ENCODE results near the gene MRPS22. TPM values are rescaled to one million over a fixed set of nuclear protein-coding genes. Genes with fewer than 3 reads are reported as not detected.

Gene MRPS22
- total RNA-seq, 4 donors from 2014 or later, result 50.2 to 73.2 (median 62.3) TPM

GRCh38 chr3:139340784-139341183, 3.0 kb upstream of the MRPS22 start:
- intact Hi-C loops (cut with DNase I), result no loop called here
- Histone ChIP-seq H3K9me3 (no peaks in the 10 kb centered on the region), H3K27me3 (peaks cover 0 to 17% (median 0%) of the 10 kb centered on the region in 4 donors), H3K36me3 (no peaks in the 10 kb centered on the region), H3K4me1 (peaks cover 12 to 15% (median 14%) of the 10 kb centered on the region in 3 donors), H3K27ac (no peak overlapping the region), H3K4me3 (no peak overlapping the region)
- no peak for TF ChIP-seq POLR2A (IDR thresholded peaks at IDR 0.05)
- no peak for TF ChIP-seq CTCF (IDR thresholded peaks at IDR 0.05)
- DNase-seq, result no peak

GRCh38 chr3:139342054-139342453, 1.8 kb upstream of the MRPS22 start:
- Histone ChIP-seq H3K27ac (no peak overlapping the region), H3K4me1 (peaks cover 19 to 28% (median 22%) of the 10 kb centered on the region in 3 donors), H3K27me3 (peaks cover 0 to 17% (median 0%) of the 10 kb centered on the region in 4 donors), H3K4me3 (no peak overlapping the region), H3K9me3 (no peaks in the 10 kb centered on the region), H3K36me3 (peaks cover 0 to 3% (median 0%) of the 10 kb centered on the region in 3 donors)
- TF ChIP-seq CTCF (IDR thresholded peaks at IDR 0.05) (no peak), POLR2A (IDR thresholded peaks at IDR 0.05) (no peak)
- DNase-seq, result no peak
- intact Hi-C loops (cut with DNase I), result no loop called here

- Histone ChIP-seq H3K36me3 (peaks cover 0 to 50% (median 14%) of the 10 kb centered on the region in 3 donors), H3K4me1 (peaks cover 19 to 34% (median 22%) of the 10 kb centered on the region in 3 donors), H3K9me3 (no peaks in the 10 kb centered on the region), H3K27me3 (no peaks in the 10 kb centered on the region), H3K27ac (no peak overlapping the region), H3K4me3 (no peak overlapping the region)
- intact Hi-C loops (cut with DNase I), result no loop called here
- TF ChIP-seq POLR2A (IDR thresholded peaks at IDR 0.05) (no peak), CTCF (IDR thresholded peaks at IDR 0.05) (no peak)
- no peak for DNase-seq
- 44 to 65% methylated on average over 2 of the region's 2 CpGs for WGBS, 2 donors
Measured at GRCh38 chr3:139346771-139347170, 3.0 kb downstream of the MRPS22 start.

GRCh38 chr3:139353920-139354556, 10.2 kb downstream of the MRPS22 start:
- 75 to 81% methylated on average over 3 of the region's 3 CpGs for WGBS, 2 donors
- no peaks in the 10 kb centered on the region for H3K27me3 ChIP-seq
- intact Hi-C loops (cut with DNase I), result no loop called here
- no peak overlapping the region for H3K4me3 ChIP-seq
- DNase-seq, result no peak
- TF ChIP-seq POLR2A (IDR thresholded peaks at IDR 0.05) (no peak), CTCF (IDR thresholded peaks at IDR 0.05) (peak in 3 of 6 experiments; percentile 14 to 59 (median 30))
- H3K9me3 ChIP-seq, result no peaks in the 10 kb centered on the region
- no peaks in the 10 kb centered on the region for H3K4me1 ChIP-seq
- H3K36me3 ChIP-seq, result peaks cover 10 to 100% (median 55%) of the 10 kb centered on the region in 3 donors
- H3K27ac ChIP-seq, result no peak overlapping the region

GRCh38 chr3:139354661-139355060, 10.8 kb downstream of the MRPS22 start:
- intact Hi-C loops (cut with DNase I), result no loop called here
- WGBS, 2 donors, result 74 to 98% methylated on average over 4 of the region's 4 CpGs
- Histone ChIP-seq H3K27ac (no peak overlapping the region), H3K36me3 (peaks cover 10 to 100% (median 55%) of the 10 kb centered on the region in 3 donors), H3K4me3 (no peak overlapping the region), H3K27me3 (no peaks in the 10 kb centered on the region), H3K4me1 (no peaks in the 10 kb centered on the region), H3K9me3 (no peaks in the 10 kb centered on the region)
- no peak for DNase-seq
- no peak for TF ChIP-seq CTCF (IDR thresholded peaks at IDR 0.05)
- TF ChIP-seq POLR2A (IDR thresholded peaks at IDR 0.05), result no peak
